Activated CD8-positive, alpha-beta memory T cell treated with anti-CD3 and anti-CD28 coated beads, Interleukin-2, amount 50 U/mL, for 1 hour (primary cell): ENCODE measurements around the gene NUCB1.
A peak's percentile ranks its signal among the peaks of the same experiment; 100 is the strongest.

Experiments used
- DNase-seq: peaks from one replicate; pipeline ENCODE4 v3.0.0-alpha.2; 2020; ENCODE audit errors: extremely low read depth

The NUCB1 gene

GRCh38 chr19:48935864-48936263 is 35.8 kb downstream of the NUCB1 start:
- no peak for DNase-seq

DNA sequence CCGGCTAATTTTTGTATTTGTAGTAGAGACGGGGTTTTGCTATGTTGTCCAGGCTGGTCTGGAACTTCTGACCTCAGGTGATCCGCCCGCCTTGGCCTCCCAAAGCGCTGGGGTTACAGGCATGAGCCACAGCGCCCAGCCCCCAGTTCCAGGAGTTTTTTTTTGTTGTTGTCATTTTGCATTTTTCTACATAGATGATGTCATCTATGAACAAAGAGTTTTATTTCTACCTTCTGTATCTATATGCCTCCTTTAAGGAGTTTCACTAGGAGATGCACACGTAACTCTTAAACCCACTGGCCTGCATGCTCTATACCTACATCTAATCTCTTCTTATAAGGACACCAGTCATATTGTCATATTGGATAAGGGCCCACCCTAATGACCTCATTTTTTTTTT is 38.1 kb downstream of the NUCB1 start:
- no peak for DNase-seq

DNA sequence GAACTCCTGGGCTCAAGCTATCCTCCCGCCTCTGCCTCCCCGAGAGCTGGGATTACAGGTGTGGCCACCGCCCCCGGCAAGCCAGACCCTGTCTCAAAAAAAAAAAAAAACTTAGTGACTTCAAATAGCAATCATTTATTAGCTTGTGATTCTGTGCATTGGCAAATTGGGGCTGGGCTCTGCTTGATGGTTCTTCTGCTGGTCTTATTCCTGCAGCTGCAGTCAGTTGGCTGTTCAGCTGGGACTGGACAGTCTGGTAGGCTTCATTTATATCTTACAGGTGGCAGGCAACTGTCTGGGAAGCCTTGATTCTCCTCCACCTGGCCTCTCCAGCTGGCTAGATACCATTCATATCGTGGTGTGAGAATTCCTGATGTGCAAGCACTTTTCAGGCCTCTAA is 40.8 kb downstream of the NUCB1 start:
- no peak for DNase-seq

- DNase-seq = no peak
Observed at GRCh38 chr19:48943081-48943480, 43.0 kb downstream of the NUCB1 start.

DNA sequence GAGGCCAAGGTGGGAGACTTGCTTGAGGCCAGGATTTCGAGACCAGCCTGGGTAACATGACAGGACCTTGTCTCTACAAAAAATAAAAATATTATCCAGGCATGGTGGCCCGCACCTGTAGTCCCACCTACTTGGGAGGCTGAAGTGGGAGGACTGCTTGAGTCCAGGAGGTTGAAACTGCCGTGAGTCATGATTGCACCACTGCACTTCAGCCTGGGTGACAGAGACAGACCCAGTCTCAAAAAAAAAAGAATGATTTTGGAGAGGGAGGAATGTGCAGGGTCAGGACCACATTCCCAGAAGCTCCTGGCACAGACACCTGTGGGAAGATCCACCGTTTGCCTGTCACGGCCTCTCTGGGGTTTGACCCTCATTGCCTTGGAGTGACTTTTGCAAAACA is 45.3 kb downstream of the NUCB1 start:
- DNase-seq = no peak

DNA sequence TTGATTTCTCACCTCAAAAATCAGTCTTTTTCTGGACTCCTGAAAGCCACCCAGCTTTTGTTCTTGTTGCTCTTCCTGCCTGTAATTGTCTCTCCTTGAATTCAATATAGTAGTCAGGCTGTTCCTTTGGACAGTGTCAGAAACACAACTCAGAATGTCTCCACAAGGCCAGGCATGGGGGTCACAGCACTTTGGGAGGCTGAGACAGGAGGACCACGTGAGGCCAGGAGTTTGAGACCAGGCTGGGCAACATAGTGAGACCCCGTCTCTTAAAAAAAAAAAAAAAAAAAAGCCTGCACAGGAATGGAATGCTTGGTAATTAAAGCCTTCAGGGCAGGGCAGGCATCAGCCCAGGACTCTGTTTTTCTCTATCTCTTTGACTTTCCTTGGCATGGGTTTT is 45.7 kb downstream of the NUCB1 start:
- DNase-seq = no peak

GRCh38 chr19:48946463-48947257 is 46.5 kb downstream of the NUCB1 start:
- DNase-seq = no peak

DNA sequence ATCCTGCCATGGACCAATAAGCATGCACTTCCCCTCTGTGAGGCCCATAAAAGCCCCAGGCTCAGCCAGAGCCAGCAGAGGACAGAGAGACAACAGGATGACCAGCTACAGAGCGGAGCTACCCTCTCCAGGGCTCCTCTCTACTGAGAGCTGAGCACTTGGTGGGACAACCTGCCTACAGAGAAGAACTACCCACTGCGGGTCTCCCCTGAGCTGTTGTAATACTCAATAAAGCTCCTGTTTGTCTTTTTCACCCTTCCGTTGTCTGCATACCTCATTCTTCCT is 47.1 kb downstream of the NUCB1 start:
- no peak for DNase-seq

DNA sequence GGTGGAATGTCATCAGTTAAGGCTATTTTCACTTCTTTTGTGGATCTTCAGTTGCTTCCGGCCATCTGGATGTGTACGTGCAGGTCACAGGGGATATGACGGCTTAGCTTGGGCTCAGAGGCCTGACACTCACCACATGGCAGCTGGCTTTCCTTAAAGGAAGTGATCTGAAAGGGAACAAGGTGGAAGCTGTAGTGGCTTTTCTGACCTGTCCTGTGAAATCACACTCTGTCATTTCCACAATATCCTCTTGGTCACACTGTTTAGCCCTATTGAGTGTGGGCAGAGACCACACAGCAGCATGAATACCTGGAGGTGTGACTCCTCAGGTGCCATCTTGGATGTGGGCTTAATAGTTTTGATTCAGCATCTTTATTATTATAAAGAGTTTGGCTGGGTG is 50.0 kb downstream of the NUCB1 start:
- no peak for DNase-seq

- no peak for DNase-seq
Observed at GRCh38 chr19:48950830-48951519, 50.9 kb downstream of the NUCB1 start.

- no peak for DNase-seq
Observed at GRCh38 chr19:48953141-48953540, 53.0 kb downstream of the NUCB1 start.

GRCh38 chr19:48953990-48954594 is 54.0 kb downstream of the NUCB1 start:
- DNase-seq = no peak

GRCh38 chr19:48954595-48955307 is 54.6 kb downstream of the NUCB1 start, which contains the start of gene BAX:
Gene BAX (plus strand): TSS chr19:48954875. CDS start chr19:48954929, 54 bp downstream.
- peak; percentile 21 for DNase-seq

DNA sequence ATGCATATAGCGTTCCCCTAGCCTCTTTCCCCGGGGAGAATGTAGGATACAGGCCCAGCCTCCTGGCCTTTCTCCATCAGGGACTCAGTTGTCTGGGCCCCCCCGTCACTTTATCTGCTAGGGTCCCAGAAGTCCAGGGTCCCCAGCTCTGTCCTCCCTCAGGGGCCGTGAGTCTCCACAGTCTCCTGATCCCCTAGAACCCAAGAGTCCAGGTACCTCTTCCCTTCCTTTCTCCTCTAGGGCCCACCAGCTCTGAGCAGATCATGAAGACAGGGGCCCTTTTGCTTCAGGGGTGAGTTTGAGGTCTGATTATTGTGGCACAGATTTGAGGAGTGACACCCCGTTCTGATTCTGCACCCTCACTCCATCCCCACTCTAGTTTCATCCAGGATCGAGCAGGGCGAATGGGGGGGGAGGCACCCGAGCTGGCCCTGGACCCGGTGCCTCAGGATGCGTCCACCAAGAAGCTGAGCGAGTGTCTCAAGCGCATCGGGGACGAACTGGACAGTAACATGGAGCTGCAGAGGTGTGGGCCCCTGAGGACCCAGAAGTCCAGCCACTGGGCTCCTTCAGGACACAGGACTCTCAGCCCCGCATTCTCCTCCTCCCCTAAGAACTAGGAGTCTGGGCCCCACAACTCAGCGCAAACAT is 55.3 kb downstream of the NUCB1 start:
- DNase-seq = no peak

- DNase-seq = no peak
Observed at GRCh38 chr19:48958006-48958405, 57.9 kb downstream of the NUCB1 start.

DNA sequence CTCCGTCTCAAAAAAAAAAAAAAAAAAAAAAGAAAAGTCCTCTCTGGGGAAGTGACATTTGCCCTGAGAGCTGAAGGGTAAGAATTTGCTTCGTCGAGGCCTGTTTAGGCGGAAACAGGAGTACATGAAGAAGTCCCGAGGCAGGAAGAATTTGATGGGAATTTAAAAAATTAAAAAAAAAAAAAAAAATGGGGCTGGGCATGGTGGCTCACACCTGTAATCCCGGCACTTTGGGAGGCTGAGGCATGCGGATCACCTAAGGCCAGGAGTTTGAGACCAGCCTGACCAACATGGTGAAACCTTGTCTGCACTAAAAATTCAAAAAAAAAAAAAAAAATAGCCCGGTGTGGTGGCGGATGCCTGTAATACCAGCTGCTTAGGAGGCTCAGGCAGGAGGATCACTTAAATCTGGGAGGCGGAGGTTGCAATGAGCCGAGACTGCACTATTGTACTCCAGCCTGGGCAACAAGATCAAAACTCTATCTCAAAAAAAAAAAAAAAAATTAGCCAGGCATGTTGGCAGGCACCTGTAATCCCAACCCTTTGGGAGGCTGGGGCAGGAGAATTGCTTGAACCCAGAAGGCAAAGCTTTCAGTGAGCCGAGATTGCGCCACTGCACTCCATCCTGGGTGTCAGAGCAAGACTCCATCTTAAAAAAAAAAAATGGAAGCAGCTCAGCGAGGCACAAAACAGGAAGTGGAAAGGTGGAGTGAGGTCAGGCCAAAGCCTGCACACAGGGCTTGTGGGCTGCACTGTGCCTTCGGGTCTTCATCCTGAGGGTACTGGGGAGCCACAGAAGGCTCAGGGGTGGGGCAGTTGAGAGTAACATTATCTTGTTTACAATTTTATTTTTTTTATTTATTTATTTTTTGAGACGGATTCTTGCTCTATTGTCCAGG is 59.5 kb downstream of the NUCB1 start:
- no peak for DNase-seq

DNA sequence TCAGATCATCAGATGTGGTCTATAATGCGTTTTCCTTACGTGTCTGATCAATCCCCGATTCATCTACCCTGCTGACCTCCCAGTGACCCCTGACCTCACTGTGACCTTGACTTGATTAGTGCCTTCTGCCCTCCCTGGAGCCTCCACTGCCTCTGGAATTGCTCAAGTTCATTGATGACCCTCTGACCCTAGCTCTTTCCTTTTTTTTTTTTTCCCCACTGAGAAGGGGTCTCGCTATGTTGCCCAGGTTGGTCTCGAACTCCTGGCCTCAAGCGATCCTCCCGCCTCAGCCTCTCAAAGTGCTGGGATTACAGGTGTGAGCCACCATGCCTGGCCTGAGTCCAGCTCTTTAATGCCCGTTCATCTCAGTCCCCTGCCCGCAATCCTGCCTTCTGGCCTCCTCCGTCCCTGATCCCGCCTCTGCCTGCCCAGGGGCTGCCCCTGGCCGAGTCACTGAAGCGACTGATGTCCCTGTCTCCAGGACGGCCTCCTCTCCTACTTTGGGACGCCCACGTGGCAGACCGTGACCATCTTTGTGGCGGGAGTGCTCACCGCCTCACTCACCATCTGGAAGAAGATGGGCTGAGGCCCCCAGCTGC is 61.0 kb downstream of the NUCB1 start:
- no peak for DNase-seq

GRCh38 chr19:48961673-48962028 is 61.5 kb downstream of the NUCB1 start:
- DNase-seq = no peak

- no peak for DNase-seq
Observed at GRCh38 chr19:48962029-48962848, 62.1 kb downstream of the NUCB1 start.

DNA sequence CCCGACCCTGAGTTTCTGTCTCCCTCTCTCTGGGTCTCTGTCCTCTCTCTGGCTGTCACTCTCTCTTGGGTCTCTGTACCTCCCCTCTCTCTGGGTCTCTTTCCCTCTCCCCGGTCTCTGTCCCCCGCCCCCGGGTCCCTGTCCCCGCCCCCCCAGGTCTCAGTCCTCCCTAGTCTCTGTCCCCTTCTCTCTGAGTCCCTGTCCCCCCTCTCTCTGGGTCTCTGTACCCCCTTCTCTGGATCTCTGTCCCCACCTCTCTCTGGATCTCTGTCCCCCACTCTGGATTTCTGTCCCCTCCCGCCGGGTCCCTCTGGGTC is 62.7 kb downstream of the NUCB1 start:
- no peak for DNase-seq
